HG03108 (cell line): ENCODE data around the gene ASCC1.

Source experiments
- ATAC-seq: cut with Tn5 transposase; IDR thresholded peaks from one replicate; pipeline ENCODE4 v1.9.1; 2021; ENCODE audit warnings: moderate library complexity; ENCODE audit not compliant: unreplicated experiment

Gene ASCC1

GRCh38 chr10:72069751-72070526 lies 146.1 kb downstream of the ASCC1 start:
- ATAC-seq = no peak

GRCh38 chr10:72068901-72069446 lies 147.1 kb downstream of the ASCC1 start:
- ATAC-seq = no peak

- no peak for ATAC-seq
These were observed 147.8 kb downstream of the ASCC1 start for GRCh38 chr10:72068126-72068765.

- no peak for ATAC-seq
These were observed 148.5 kb downstream of the ASCC1 start for GRCh38 chr10:72067463-72068125.

GRCh38 chr10:72066318-72067284 lies 149.5 kb downstream of the ASCC1 start:
- no peak for ATAC-seq

GRCh38 chr10:72065439-72066025 lies 150.5 kb downstream of the ASCC1 start:
- no peak for ATAC-seq

- ATAC-seq = no peak
These were observed 152.2 kb downstream of the ASCC1 start for GRCh38 chr10:72063703-72064391.

- ATAC-seq = no peak
These were observed 153.0 kb downstream of the ASCC1 start for GRCh38 chr10:72062832-72063702.

- ATAC-seq = no peak
These were observed 153.7 kb downstream of the ASCC1 start for GRCh38 chr10:72062382-72062781.

GRCh38 chr10:72061930-72062329 lies 154.1 kb downstream of the ASCC1 start:
- no peak for ATAC-seq

- no peak for ATAC-seq
These were observed 154.6 kb downstream of the ASCC1 start for GRCh38 chr10:72061491-72061890.

GRCh38 chr10:72059843-72060822 lies 155.9 kb downstream of the ASCC1 start:
- ATAC-seq = no peak

- no peak for ATAC-seq
These were observed 156.9 kb downstream of the ASCC1 start for GRCh38 chr10:72058989-72059842.

GRCh38 chr10:72058347-72058898 lies 157.7 kb downstream of the ASCC1 start:
- no peak for ATAC-seq

- no peak for ATAC-seq
These were observed 158.9 kb downstream of the ASCC1 start for GRCh38 chr10:72056932-72057751.
